Erythroblast (primary cell): ENCODE measurements around the gene HCST.

Source experiments
- GATA1 ChIP-seq: IDR thresholded peaks from 2 replicates; pipeline ENCODE4 v1.6.1; 2011; ENCODE audit warnings: low read depth, mild to moderate bottlenecking, control low read depth, low read length, moderate library complexity
- POLR2A ChIP-seq: IDR thresholded peaks from 2 replicates; pipeline ENCODE4 v1.6.1; 2011; ENCODE audit warnings: mild to moderate bottlenecking, low read length

GRCh38 chr19:35931874-35932202, 29.5 kb downstream of the HCST start:
- no peak for TF ChIP-seq POLR2A
- TF ChIP-seq GATA1, result no peak
